NCI-H1436 (cell line): Measurements from ENCODE around the gene PBLD.

Experiments
- DNase-seq: peaks from one replicate; lab custom pipeline; 2025; lab: John Stamatoyannopoulos, UW

The PBLD gene

DNA sequence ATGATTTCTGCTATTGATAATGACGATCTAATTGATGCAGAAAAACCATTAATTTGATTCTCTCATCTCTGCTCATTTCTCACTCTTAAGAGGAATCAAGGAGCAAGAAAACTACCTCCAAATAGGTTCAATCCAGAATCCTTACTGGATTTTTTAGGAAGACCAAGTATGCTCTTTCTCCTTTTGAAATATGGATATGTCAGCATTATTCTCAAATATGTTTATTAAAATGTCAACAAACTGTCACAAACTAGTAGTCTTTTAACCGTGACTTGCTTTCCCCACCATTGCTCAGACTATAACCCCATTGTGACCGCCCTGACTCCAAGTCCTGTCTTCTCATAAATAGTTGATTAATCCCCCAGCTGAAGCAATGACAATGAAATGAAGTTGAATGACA, 99.7 kb downstream of the PBLD start:
- no peak for DNase-seq
